Measurements from ENCODE around the gene TEP1. TPM values are rescaled to one million over a fixed set of nuclear protein-coding genes. Genes with fewer than 3 reads are reported as not detected.
A peak's percentile ranks its signal among the peaks of the same experiment; 100 is the strongest.

TEP1 gene
- total and polyA plus RNA-seq, 10 of the 15 experiments (the other 5 are each of a cell fraction or from before 2014, with no cell fraction given): 3.3 to 29.7 (median 16.8) TPM

DNA sequence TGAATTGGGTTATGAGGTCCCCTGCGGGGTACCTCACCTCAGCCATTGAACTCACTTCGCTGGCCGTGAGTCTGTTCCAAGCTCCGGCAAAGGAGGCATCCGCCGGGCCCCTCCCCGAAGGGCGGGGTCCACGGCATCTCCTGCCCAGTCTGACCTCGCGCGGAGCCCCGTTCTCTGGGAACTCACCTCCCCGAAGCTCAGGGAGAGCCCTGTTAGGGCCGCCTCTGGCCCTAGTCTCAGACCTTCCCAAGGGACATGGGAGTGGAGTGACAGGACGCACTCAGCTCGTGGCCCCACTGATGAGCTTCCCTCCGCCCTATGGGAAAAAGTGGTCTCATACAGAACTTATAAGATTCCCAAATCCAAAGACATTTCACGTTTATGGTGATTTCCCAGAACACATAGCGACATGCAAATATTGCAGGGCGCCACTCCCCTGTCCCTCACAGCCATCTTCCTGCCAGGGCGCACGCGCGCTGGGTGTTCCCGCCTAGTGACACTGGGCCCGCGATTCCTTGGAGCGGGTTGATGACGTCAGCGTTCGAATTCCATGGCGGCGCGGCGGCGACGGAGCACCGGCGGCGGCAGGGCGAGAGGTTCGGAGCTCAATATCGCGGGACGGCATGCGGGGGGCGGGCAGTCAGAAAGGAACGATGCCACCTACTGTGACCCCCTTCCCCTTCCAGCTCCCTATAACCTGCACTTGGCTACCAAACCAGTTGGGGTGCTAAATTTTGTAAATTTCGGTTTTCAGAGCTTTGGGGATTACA lies 70.0 kb downstream of the TEP1 start, which contains the start of gene PARP2 (continued):
- TF ChIP-seq ESRRA (IDR thresholded peaks at IDR 0.05; ENCODE audit: low read length): 0 out of 2 replicates have a peak, but pooled peaks have one; percentile 30
- TF ChIP-seq TBL1XR1 (IDR thresholded peaks at IDR 0.05; ENCODE audit: low read depth, low read length): 0 out of 2 replicates have a peak, but pooled peaks have one; percentile 40
- TF ChIP-seq, protein P1, sequence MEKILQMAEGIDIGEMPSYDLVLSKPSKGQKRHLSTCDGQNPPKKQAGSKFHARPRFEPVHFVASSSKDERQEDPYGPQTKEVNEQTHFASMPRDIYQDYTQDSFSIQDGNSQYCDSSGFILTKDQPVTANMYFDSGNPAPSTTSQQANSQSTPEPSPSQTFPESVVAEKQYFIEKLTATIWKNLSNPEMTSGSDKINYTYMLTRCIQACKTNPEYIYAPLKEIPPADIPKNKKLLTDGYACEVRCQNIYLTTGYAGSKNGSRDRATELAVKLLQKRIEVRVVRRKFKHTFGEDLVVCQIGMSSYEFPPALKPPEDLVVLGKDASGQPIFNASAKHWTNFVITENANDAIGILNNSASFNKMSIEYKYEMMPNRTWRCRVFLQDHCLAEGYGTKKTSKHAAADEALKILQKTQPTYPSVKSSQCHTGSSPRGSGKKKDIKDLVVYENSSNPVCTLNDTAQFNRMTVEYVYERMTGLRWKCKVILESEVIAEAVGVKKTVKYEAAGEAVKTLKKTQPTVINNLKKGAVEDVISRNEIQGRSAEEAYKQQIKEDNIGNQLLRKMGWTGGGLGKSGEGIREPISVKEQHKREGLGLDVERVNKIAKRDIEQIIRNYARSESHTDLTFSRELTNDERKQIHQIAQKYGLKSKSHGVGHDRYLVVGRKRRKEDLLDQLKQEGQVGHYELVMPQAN (conservative IDR thresholded peaks at IDR 0.05): peak; percentile 43; the same call in 1 of the 2 replicates
- TF ChIP-seq MTA3 (IDR thresholded peaks at IDR 0.05; ENCODE audit: borderline replicate concordance, low read length): peak; percentile 91; the same call in 1 of the 2 replicates
- peak; percentile 91 for TF ChIP-seq TARDBP (IDR thresholded peaks at IDR 0.05; ENCODE audit: borderline replicate concordance)
- TF ChIP-seq NFYA (IDR thresholded peaks at IDR 0.05; ENCODE audit: borderline replicate concordance, low read depth, low read length): no peak
- peak; percentile 7; the same call in 1 of the 2 replicates for TF ChIP-seq SPI1 (IDR thresholded peaks at IDR 0.05; ENCODE audit: borderline replicate concordance, insufficient read depth, low read depth, low read length)
- peak; percentile 85 for TF ChIP-seq SMAD1 (IDR thresholded peaks at IDR 0.05; ENCODE audit: low read depth, partially characterized antibody)
- peak; percentile 44 for TF ChIP-seq BCL11A (IDR thresholded peaks at IDR 0.05; ENCODE audit: low read depth, low read length)
- peak; percentile 100 for TF ChIP-seq PML (IDR thresholded peaks at IDR 0.05; ENCODE audit: low read length)
- peak; percentile 68 for TF ChIP-seq SP1 (IDR thresholded peaks at IDR 0.05; ENCODE audit: low read depth, low read length)
- peak; percentile 8 for TF ChIP-seq SIX5 (IDR thresholded peaks at IDR 0.05; ENCODE audit: low read depth, low read length, severe bottlenecking)
- peak; percentile 64; the same call in 1 of the 2 replicates for TF ChIP-seq NFIC (IDR thresholded peaks at IDR 0.05; ENCODE audit: low read depth, low read length)
- TF ChIP-seq, protein P2, sequence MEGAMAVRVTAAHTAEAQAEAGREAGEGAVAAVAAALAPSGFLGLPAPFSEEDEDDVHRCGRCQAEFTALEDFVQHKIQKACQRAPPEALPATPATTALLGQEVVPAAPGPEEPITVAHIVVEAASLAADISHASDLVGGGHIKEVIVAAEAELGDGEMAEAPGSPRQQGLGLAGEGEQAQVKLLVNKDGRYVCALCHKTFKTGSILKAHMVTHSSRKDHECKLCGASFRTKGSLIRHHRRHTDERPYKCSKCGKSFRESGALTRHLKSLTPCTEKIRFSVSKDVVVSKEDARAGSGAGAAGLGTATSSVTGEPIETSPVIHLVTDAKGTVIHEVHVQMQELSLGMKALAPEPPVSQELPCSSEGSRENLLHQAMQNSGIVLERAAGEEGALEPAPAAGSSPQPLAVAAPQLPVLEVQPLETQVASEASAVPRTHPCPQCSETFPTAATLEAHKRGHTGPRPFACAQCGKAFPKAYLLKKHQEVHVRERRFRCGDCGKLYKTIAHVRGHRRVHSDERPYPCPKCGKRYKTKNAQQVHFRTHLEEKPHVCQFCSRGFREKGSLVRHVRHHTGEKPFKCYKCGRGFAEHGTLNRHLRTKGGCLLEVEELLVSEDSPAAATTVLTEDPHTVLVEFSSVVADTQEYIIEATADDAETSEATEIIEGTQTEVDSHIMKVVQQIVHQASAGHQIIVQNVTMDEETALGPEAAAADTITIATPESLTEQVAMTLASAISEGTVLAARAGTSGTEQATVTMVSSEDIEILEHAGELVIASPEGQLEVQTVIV (IDR thresholded peaks at IDR 0.05; ENCODE audit: borderline replicate concordance, partially characterized antibody): no peak
- TF ChIP-seq, protein P3, sequence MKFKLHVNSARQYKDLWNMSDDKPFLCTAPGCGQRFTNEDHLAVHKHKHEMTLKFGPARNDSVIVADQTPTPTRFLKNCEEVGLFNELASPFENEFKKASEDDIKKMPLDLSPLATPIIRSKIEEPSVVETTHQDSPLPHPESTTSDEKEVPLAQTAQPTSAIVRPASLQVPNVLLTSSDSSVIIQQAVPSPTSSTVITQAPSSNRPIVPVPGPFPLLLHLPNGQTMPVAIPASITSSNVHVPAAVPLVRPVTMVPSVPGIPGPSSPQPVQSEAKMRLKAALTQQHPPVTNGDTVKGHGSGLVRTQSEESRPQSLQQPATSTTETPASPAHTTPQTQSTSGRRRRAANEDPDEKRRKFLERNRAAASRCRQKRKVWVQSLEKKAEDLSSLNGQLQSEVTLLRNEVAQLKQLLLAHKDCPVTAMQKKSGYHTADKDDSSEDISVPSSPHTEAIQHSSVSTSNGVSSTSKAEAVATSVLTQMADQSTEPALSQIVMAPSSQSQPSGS (IDR thresholded peaks at IDR 0.05; ENCODE audit: low read length): peak; percentile 90
- peak; percentile 61 for TF ChIP-seq BRCA1 (IDR thresholded peaks at IDR 0.05; ENCODE audit: low read depth, low read length)
- no peak for TF ChIP-seq YBX1 (IDR thresholded peaks at IDR 0.05)
- no peak for TF ChIP-seq NFXL1 (IDR thresholded peaks at IDR 0.05; ENCODE audit: borderline replicate concordance)
- peak; percentile 70; the same call in 1 of the 2 replicates for TF ChIP-seq DPF2 (IDR thresholded peaks at IDR 0.05)
- TF ChIP-seq POU2F2 (IDR thresholded peaks at IDR 0.05; ENCODE audit: borderline replicate concordance, low read depth, low read length): peak; percentile 100
- TF ChIP-seq ZSCAN29 (IDR thresholded peaks at IDR 0.05): no peak; the same call in 1 of the 2 replicates
- peak; percentile 99 for TF ChIP-seq ATF7 (IDR thresholded peaks at IDR 0.05; ENCODE audit: low read depth)
- TF ChIP-seq CREM (IDR thresholded peaks at IDR 0.05; ENCODE audit: low read depth): peak; percentile 98
- peak; percentile 98 for TF ChIP-seq BACH1 (IDR thresholded peaks at IDR 0.05; ENCODE audit: borderline replicate concordance)
